ENCODE measurements around the gene CYTL1.
"Not testable (repeated sequence)": the region's sequence is repeated elsewhere in the genome, so short reads cannot be mapped to it uniquely, and the experiment has no call there.

Gene CYTL1

DNA sequence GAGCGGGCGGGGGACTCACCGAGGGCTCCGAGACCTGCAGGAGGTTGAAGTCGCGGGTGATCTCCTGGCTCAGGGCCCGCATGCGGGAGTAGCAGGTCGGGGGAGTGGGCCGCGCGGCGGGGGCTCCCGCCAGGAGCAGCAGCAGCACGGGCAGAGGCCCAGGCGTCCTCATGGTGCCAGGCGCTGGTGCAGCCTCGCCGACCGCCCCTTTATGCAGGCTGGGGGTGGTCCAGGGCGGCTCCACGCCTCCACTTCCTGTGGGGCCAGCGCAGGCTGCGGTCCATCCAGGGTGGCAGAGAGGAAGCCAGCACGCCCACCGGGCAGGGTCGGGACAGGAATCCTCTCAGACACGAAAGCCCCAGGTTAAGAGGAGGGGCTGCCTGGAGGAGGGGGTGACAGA is at the start of gene CYTL1:
CYTL1 (minus strand) TSS at position 185 of the 400 bp plus-strand sequence; CDS start at position 172, 13 bp downstream.
- DNase-seq (ENCODE audit: low read depth): no peak

- DNase-seq (ENCODE audit: low read depth): no peak
Observed at GRCh38 chr4:5067908-5068307, 48.6 kb upstream of the CYTL1 start.

DNA sequence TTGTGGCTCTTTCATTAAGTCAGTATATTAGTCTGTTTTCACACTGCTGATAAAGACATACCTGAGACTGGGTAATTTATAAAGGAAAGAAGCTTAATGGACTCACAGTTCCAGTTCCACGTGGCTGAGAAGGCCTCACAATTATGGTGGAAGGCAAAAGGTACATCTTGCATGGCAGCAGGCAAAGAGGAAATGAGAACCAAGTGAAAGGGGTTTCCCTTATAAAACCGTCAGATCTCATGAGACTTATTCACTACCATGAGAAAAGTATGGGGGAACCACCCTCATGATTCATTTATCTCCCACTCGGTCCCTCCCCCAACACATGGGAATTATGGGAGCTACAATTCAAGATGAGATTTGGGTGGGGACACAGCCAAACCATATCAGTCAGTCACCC is 47.7 kb upstream of the CYTL1 start:
- DNase-seq (ENCODE audit: low read depth): not testable (repeated sequence)

DNA sequence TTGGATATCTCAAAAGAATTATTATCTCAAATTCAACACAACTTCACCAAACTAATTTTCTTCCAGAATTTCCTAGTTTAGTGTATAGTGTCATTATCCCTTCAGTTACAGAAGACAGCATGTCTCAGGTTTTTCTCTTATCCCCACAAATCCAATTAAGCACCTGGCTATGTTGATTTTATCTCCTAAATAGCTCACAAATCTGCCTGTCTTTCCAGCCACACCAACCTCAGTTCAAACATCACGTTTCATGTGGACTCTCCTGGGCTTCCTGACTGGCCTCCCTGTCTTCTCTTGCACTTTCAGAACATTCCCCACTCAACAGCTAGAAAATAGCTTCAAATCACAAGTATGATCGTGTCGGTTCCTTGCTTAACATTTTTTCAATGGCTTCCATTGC is 46.8 kb upstream of the CYTL1 start:
- no peak for DNase-seq (ENCODE audit: low read depth)

DNA sequence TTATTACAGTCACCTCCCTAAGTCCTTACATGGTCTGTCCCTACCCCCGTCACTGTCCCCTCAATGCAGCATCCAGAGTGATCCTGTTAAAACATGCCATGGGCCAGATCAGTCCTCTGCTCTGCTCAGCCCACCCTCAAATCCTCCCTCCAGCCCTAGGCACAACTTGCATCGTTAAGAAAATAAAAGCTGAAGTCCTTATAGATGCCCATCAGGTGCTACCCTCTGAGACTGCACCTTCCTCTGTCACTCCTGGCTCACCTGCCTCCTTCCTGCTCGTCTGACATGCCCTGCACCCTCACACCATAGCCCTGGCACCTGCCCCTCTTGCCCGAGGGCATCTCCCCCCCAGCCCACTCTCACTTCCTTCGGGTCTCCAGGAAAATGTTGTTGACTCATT is 36.2 kb upstream of the CYTL1 start:
- no peak for DNase-seq (ENCODE audit: low read depth)

GRCh38 chr4:5054532-5054931 is 35.3 kb upstream of the CYTL1 start:
- no peak for DNase-seq (ENCODE audit: low read depth)

- DNase-seq (ENCODE audit: low read depth): no peak
Observed at GRCh38 chr4:5052726-5053425, 33.6 kb upstream of the CYTL1 start.

- DNase-seq (ENCODE audit: low read depth): no peak
Observed at GRCh38 chr4:5052204-5052702, 33.0 kb upstream of the CYTL1 start.

DNA sequence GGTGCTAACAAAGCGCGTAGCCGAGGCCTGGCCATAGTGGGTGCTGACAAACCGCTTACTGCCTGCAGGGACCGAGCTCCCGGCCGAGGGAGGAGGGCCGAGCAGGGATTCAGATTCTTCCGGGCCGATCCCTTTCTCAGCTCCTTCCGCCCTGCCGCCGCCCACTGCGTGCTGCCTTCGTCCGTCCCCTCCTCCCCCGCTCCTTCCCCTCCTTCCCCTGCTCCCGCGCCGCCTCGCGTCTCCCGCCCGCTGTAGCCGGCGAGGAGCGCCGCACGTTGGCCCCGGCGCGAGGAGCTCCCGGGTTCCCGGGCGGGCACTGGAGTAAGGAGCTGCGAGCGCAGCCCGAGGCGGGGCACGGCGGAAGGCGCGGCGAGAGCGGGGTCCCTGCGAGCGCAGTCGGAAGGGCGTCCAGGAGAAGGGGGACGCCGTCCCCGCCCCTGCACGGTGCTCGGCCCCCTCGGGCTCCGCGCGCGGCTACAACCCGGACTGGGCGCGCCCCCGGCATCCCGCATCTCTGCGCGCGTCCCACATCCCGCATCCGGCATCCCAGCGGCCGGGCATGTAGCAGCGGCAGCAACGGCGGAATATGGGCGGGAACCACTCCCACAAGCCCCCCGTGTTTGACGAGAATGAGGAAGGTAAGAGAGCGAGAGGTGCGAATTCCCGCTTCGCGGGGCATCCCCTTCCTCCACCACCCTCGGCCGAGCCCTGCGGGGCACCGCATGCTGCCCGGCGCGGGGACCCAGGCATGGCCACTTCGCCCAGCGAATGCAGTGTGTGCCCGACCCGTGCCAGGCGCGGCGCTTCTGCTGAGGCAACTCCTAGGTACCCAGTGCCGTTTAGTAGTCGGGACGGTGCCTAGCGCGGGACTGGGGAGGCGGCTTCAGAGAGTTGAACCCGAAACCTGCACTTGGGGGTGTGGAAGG is 32.3 kb upstream of the CYTL1 start, which contains the start of gene STK32B:
STK32B (plus strand) TSS at position 203 of the 926 bp plus-strand sequence.
- no peak for DNase-seq (ENCODE audit: low read depth)

DNA sequence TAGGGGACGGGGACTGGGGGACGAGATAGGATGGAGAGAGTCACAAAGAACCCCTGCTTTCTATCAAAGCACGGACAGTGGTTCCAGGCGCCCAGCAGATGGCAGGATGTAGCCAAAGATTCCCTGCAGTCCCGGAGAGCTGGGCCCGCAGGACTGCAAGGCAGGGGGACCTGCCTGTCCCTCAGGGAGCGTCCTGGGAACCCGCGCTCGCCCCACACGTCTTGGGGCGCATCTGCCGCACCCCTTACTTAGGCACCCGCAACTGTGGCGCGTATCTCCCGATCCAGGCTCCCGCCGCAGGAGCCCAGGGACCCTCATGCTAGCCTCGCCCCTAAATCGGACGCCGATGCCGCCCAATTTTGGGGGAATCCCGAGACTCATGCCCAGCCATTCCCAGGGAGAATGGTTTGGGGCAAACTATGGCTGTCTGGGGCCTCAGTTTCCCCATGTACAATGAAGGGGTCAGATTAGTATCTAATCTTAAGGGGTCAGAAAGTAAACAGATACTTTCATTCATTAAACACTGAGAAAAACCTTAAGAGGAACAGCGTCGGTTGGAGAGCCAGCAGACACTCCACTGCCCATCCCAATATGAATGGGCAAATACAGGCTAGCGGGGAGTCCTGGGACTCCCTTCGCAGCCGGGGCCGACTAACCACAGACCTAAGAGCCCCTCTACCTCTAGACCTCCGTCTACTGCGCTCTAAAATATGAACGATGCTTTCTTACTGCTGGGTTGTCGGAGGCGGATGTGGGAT is 31.4 kb upstream of the CYTL1 start:
- DNase-seq (ENCODE audit: low read depth): no peak

DNA sequence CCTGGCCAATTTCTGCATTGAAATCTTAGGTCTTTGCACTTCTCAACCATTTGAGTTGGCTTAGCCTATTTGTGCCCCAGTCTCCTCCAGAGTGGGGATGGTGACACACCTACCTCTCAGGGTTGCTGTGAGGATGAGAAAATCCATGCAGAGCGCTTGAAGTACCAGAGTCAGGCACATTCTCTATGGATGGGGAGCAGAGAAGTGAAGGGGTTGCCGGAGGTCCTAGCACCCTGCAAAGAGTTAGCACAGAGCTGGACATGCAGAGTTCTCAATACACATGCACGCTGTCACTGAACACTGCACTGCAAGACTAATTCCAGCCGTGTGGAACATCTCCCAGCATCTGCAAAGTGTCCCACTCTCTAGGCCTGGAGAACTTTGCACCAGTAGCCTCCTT is 29.5 kb upstream of the CYTL1 start:
- DNase-seq (ENCODE audit: low read depth): no peak

GRCh38 chr4:5045097-5045496 is 25.8 kb upstream of the CYTL1 start:
- no peak for DNase-seq (ENCODE audit: low read depth)

DNA sequence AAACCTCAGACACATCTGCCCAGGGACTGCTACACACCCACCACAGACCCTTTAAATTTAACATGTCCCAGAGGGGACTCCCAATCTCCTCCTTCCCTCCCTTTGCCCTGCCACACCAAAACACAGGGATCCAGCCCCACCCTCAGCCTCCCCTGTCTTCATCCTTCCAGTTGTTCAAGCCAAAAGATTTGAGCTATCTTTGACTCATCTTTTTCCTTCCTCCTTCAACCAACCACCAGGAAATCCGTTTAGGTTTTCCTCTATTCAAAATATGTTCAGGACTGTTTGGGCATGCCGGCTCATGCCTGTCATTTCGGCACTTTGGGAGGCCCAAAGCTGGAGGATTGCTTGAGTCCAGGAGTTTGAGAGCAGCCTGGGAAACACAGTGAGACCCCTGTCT is 25.1 kb upstream of the CYTL1 start:
- no peak for DNase-seq (ENCODE audit: low read depth)

- no peak for DNase-seq (ENCODE audit: low read depth)
Observed at GRCh38 chr4:5043579-5043978, 24.3 kb upstream of the CYTL1 start.

DNA sequence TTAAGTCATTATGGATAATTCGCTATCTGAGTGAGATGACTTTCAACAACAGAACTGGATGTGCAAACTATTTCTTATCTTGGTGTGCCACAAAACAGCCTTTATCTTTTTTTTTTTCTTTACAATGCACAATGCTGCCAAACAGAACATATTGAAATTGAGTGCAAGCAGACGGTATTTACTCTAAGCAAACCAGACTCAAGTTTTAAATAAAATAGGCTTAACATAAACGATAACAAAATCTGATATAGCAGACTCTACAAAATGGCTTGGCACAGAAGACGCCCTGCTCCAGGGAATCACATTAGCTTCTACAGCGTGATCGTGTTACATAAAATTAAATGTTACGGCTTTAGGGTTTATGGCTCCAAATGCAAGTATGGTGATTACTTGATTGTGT is 22.4 kb upstream of the CYTL1 start:
- no peak for DNase-seq (ENCODE audit: low read depth)

GRCh38 chr4:5040856-5041620 is 21.8 kb upstream of the CYTL1 start:
- no peak for DNase-seq (ENCODE audit: low read depth)

DNA sequence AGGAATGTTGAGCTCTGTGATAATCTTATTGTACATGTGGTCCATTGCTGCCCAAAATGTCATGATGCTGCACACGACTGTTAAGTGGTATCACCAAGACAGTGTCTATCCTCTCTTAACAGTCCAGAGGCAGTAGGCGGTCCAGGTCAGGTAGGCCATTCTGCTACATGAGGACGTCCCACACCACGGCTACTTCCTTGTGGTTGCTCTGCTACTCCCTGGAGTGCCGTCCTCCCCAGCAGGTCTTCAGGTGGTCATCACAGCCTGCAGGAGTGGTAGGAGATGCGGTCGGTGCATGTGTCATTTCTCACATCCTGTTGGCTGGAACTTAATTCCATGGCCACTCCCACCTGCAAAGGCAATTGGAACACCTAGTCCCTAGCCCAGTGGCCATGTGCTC is 20.5 kb upstream of the CYTL1 start:
- no peak for DNase-seq (ENCODE audit: low read depth)

DNA sequence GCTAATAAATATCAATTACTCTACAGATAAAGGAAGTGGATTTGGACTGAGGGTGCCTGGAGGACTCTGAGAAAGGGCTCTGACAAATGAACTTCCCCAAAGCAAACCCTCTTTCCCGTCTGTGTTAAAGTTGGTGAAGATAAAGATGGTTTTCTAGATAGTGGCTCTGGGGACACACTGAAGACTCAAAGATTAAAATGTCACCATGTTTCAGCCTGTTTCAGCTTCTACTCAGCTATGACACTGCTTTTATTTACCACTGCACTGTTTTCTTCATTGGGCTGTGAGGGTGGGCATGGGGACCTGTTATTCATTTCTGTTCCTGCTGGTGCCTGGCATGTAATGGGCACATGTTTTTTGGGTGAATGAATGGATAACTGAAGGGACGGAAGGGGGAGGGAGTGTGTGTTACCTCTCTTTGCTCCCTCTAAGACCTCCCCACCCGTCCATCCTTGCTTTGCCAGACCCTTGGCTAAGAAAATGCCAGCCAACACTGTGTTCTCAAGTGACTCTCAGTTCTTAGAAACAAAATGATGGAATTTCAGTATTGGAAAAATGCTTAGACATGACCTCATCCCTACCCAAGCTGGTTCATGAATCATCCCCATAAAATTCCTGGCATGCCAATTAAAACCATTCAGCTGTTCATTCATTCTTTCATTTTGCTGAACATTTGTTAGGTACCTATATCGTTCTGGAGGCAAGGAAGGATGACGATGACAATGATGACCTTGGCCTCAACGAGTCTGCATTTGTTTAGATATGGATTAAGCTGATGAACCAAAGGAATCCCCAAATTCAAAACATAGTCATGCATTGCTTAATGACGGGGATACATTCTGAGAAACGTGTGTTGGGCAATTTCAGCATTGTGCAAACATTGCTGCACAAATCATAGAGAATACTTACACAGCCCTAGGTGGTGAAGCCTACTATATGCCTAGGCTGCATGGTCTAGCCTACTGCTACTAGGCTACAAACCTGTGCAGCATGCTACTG is 18.6 kb upstream of the CYTL1 start:
- no peak for DNase-seq (ENCODE audit: low read depth)

GRCh38 chr4:5036239-5036638 is 17.0 kb upstream of the CYTL1 start:
- no peak for DNase-seq (ENCODE audit: low read depth)

DNA sequence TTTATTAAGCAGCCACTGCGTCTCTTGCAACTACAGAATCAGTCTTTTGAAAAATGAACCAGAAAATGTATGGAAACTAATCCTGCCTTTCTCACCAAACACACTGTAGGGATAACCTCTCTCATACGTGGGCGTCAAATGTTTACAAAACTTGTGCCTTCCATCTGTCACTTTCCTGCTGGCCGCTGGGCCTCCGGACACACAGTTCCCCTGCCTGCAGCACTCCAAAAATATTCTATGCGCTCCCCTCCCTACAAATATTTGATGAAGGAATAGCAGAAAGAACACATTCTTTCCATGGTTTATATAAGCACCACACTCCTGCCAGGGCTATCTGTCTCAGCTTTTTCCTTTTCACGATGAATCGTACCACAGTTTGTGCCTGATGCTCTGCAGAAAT is 14.9 kb upstream of the CYTL1 start:
- no peak for DNase-seq (ENCODE audit: low read depth)
